ENCODE data around the gene AGPAT2. TPM values are rescaled to one million over a fixed set of nuclear protein-coding genes. Genes with fewer than 3 reads are reported as not detected.

AGPAT2 gene
- total RNA-seq, 1 experiment from 2014 or later, result 40.2 TPM

DNA sequence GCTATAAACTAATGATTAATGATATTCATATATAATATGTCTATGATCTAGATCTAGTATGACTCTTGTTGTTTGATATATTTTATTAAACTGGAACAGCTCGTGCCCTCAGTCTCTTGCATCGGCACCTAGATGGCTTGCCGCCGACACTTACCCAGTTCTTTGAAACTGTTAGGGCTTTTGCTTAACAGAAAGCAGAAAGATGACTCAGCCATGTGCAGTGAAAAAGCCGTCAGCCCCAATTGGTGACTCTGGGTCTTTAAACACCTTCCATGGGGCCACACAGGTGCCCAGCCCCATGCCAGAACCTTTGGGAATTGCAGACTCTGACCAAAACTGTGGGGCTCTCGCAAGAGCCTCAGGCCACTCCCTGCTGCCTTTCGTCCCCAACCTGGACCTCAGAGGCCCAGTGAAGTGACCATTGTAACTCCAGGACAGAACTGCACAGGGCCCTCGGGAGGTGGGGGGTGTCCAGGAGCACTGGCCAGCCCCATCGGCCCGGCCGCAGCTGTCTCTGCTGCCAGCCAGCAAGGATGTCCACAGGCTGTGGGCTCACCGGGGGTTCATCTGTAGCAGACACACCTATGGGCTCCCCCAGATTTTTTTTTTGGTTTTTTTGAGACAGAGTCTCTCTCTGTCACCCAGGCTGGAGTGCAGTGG, 47.7 kb upstream of the AGPAT2 start:
- peaks cover 3% of the 10 kb centered on the region; the same call in 1 of the 2 replicates for H3K9me3 Mint-ChIP-seq
- ATAC-seq (no peak), DNase-seq (ENCODE audit: low spot score) (no peak)
- H3K4me3 Mint-ChIP-seq, result no peak overlapping the region
- no peaks in the 10 kb centered on the region for H3K36me3 Mint-ChIP-seq
- no peak overlapping the region for H3K27ac Mint-ChIP-seq
- TF ChIP-seq NR2C2 (CRISPR knock-in tag; IDR thresholded peaks at IDR 0.05), result no peak
- TF ChIP-seq HMGXB4 (CRISPR knock-in tag; IDR thresholded peaks at IDR 0.05), result no peak
- TF ChIP-seq PREB (CRISPR knock-in tag; IDR thresholded peaks at IDR 0.05; ENCODE audit: borderline replicate concordance), result no peak
- no peak for TF ChIP-seq ZNF671 (CRISPR knock-in tag; IDR thresholded peaks at IDR 0.05)
- no peak for TF ChIP-seq ZNF396 (CRISPR knock-in tag; IDR thresholded peaks at IDR 0.05; ENCODE audit: borderline replicate concordance)
- TF ChIP-seq ERG (CRISPR knock-in tag; IDR thresholded peaks at IDR 0.05), result no peak
- TF ChIP-seq ARID4B (CRISPR knock-in tag; IDR thresholded peaks at IDR 0.05; ENCODE audit: borderline replicate concordance), result no peak
- TF ChIP-seq ZNF317 (CRISPR knock-in tag; IDR thresholded peaks at IDR 0.05; ENCODE audit: borderline replicate concordance, low read depth), result no peak
- no peak for TF ChIP-seq TCF7 (CRISPR knock-in tag; IDR thresholded peaks at IDR 0.05; ENCODE audit: low read depth)
- no peak for TF ChIP-seq JUN (CRISPR knock-in tag; IDR thresholded peaks at IDR 0.05)
- no peak for TF ChIP-seq ATF2 (CRISPR knock-in tag; IDR thresholded peaks at IDR 0.05; ENCODE audit: borderline replicate concordance, low read depth)
- TF ChIP-seq FOXK1 (CRISPR knock-in tag; IDR thresholded peaks at IDR 0.05), result no peak
- TF ChIP-seq ZNF512 (CRISPR knock-in tag; IDR thresholded peaks at IDR 0.05; ENCODE audit: borderline replicate concordance), result no peak
- TF ChIP-seq ZNF219 (CRISPR knock-in tag; IDR thresholded peaks at IDR 0.05; ENCODE audit: borderline replicate concordance), result no peak
- TF ChIP-seq, protein P1, sequence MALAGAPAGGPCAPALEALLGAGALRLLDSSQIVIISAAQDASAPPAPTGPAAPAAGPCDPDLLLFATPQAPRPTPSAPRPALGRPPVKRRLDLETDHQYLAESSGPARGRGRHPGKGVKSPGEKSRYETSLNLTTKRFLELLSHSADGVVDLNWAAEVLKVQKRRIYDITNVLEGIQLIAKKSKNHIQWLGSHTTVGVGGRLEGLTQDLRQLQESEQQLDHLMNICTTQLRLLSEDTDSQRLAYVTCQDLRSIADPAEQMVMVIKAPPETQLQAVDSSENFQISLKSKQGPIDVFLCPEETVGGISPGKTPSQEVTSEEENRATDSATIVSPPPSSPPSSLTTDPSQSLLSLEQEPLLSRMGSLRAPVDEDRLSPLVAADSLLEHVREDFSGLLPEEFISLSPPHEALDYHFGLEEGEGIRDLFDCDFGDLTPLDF (CRISPR knock-in tag; IDR thresholded peaks at IDR 0.05), result no peak
- peaks cover 4% of the 10 kb centered on the region; the same call in 1 of the 2 replicates for H3K4me1 Mint-ChIP-seq
- ChIA-PET POLR2A (no interaction called here), CTCF (no interaction called here)
- no peaks in the 10 kb centered on the region for H3K27me3 Mint-ChIP-seq (ENCODE audit: low read depth)

Data from WTC11 (cell line).